Peyer's patch (tissue), 4 donors: Measurements from ENCODE around the gene DHX32. TPM values are rescaled to one million over a fixed set of nuclear protein-coding genes. Genes with fewer than 3 reads are reported as not detected.

Experiments
- small RNA-seq, 2 donors: library from RNA; depleted of rRNA; stranded (forward); fragments of <200 nt; gene quantifications; one replicate each; pipeline ENCODE3, GENCODE V24; 2016
- total RNA-seq, 4 donors: library from RNA; depleted of rRNA; stranded (reverse); fragments of >200 nt; gene quantifications; one replicate each; pipeline ENCODE4 v1.1.0, GENCODE V29; 2016

DHX32 gene
- total RNA-seq, 4 donors from 2014 or later, result 23.9 to 36.3 (median 28.0) TPM

Small RNA genes within 50 kb of the gene (small RNA-seq; reads per million reads assigned to genes)
- gene MIR4484 (0 reads per million in 2 donors), gene RF00017 (0 reads per million in 2 donors), gene RNU2-42P (0 reads per million in 2 donors)

Other genes starting within 250 kb of the DHX32 start
- gene TEX36, start 198.1 kb downstream of the DHX32 start, total RNA-seq, result not detected
- 10 to 100 TPM; 24.3 to 60.2 (median 36.5) TPM for gene EDRF1, start 161.6 kb downstream of the DHX32 start, total RNA-seq
- gene MMP21, start 105.5 kb downstream of the DHX32 start, total RNA-seq, result 1 to 10 TPM in 2 of 4 donors, not detected in 2; 1.2 to 2.5 TPM
- gene UROS, start 58.0 kb downstream of the DHX32 start, total RNA-seq, result 10 to 100 TPM; 34.7 to 57.8 (median 39.2) TPM
- gene BCCIP, start 57.7 kb downstream of the DHX32 start, total RNA-seq, result 10 to 100 TPM; 17.4 to 28.1 (median 20.0) TPM
- 1 to 10 TPM in 3 of 4 donors, not detected in 1; 1.4 to 7.9 (median 3.5) TPM for gene FANK1, start 15.3 kb upstream of the DHX32 start, total RNA-seq